Measurements from ENCODE around the gene TBC1D22A. TPM values are rescaled to one million over a fixed set of nuclear protein-coding genes. Genes with fewer than 3 reads are reported as not detected.
A peak's percentile ranks its signal among the peaks of the same experiment; 100 is the strongest.

The TBC1D22A gene
- total RNA-seq, 1 donor from 2014 or later, result 14.0 TPM

- ATAC-seq (ENCODE audit: poor library complexity), result no peak
- intact Hi-C loops (cut with DNase I), result no loop called here
Measured at GRCh38 chr22:47197773-47198500, 435.5 kb downstream of the TBC1D22A start.

GRCh38 chr22:47198801-47199251 lies 436.4 kb downstream of the TBC1D22A start:
- ATAC-seq (ENCODE audit: poor library complexity), result no peak
- no peak for DNase-seq
- intact Hi-C loops (cut with DNase I), result no loop called here

More at GRCh38 chr22:47197773-47198500, 435.5 kb downstream of the TBC1D22A start:
- no peak for DNase-seq

- intact Hi-C loops (cut with DNase I), result no loop called here
- ATAC-seq (ENCODE audit: poor library complexity), result no peak
- DNase-seq, result no peak
Measured at GRCh38 chr22:47199261-47199978, 437.0 kb downstream of the TBC1D22A start.

- DNase-seq, result no peak
- no peak for ATAC-seq (ENCODE audit: poor library complexity)
- intact Hi-C loops (cut with DNase I), result no loop called here
Measured at GRCh38 chr22:47199979-47200272, 437.5 kb downstream of the TBC1D22A start.

- peak; percentile 40 for DNase-seq
- ATAC-seq (ENCODE audit: poor library complexity), result no peak
- intact Hi-C loops (cut with DNase I), result no loop called here
Measured at GRCh38 chr22:47200273-47201051, 438.0 kb downstream of the TBC1D22A start.

GRCh38 chr22:47201186-47201995 lies 438.9 kb downstream of the TBC1D22A start:
- intact Hi-C loops (cut with DNase I), result no loop called here
- no peak for ATAC-seq (ENCODE audit: poor library complexity)
- peak; percentile 22 for DNase-seq

GRCh38 chr22:47201996-47202818 lies 439.8 kb downstream of the TBC1D22A start:
- DNase-seq (no peak), ATAC-seq (ENCODE audit: poor library complexity) (no peak)
- intact Hi-C loops (cut with DNase I), result no loop called here

- intact Hi-C loops (cut with DNase I), result no loop called here
- DNase-seq, result no peak
- no peak for ATAC-seq (ENCODE audit: poor library complexity)
Measured at GRCh38 chr22:47202819-47203553, 440.5 kb downstream of the TBC1D22A start.

GRCh38 chr22:47203554-47203991 lies 441.1 kb downstream of the TBC1D22A start:
- intact Hi-C loops (cut with DNase I), result no loop called here
- DNase-seq (no peak), ATAC-seq (ENCODE audit: poor library complexity) (no peak)

GRCh38 chr22:47204002-47204979 lies 441.8 kb downstream of the TBC1D22A start:
- DNase-seq (no peak), ATAC-seq (ENCODE audit: poor library complexity) (no peak)
- intact Hi-C loops (cut with DNase I), result no loop called here

- no peak for DNase-seq
Measured at GRCh38 chr22:47205081-47205491, 442.6 kb downstream of the TBC1D22A start.

GRCh38 chr22:47205554-47205953 lies 443.1 kb downstream of the TBC1D22A start:
- ATAC-seq (ENCODE audit: poor library complexity) (no peak), DNase-seq (no peak)
- intact Hi-C loops (cut with DNase I), result no loop called here

More at GRCh38 chr22:47205081-47205491, 442.6 kb downstream of the TBC1D22A start:
- no peak for ATAC-seq (ENCODE audit: poor library complexity)
- intact Hi-C loops (cut with DNase I), result no loop called here

GRCh38 chr22:47206164-47206563 lies 443.7 kb downstream of the TBC1D22A start:
- DNase-seq (no peak), ATAC-seq (ENCODE audit: poor library complexity) (no peak)
- intact Hi-C loops (cut with DNase I), result no loop called here

- ATAC-seq (ENCODE audit: poor library complexity) (no peak), DNase-seq (no peak)
- intact Hi-C loops (cut with DNase I), result no loop called here
Measured at GRCh38 chr22:47206666-47207218, 444.3 kb downstream of the TBC1D22A start.

GRCh38 chr22:47207387-47207786 lies 444.9 kb downstream of the TBC1D22A start:
- intact Hi-C loops (cut with DNase I), result no loop called here
- no peak for ATAC-seq (ENCODE audit: poor library complexity)
- no peak for DNase-seq
